Prostate gland (tissue), 2 donors: ENCODE results near the gene KRT77. TPM values are rescaled to one million over a fixed set of nuclear protein-coding genes. Genes with fewer than 3 reads are reported as not detected.

ENCODE experiments used
- DNase-seq: peaks from one replicate; pipeline ENCODE4 v3.0.0-alpha.2; 2019; ENCODE audit warnings: low spot score
- H3K27ac ChIP-seq, 2 donors: fragments of 200-600 bp; sonication (generic); 2 replicates each; pipeline ENCODE4 v1.5.1; 2017 to 2019
- H3K27me3 ChIP-seq: fragments of 200-600 bp; sonication (generic); replicated peaks from 2 replicates; pipeline ENCODE4 v1.5.1; 2019; ENCODE audit not compliant: insufficient read depth
- H3K36me3 ChIP-seq, 2 donors: fragments of 200-600 bp; sonication (generic); 1 replicate in 1 of 2; 2 replicates in 1 of 2; pipeline versions ENCODE4 v1.5.1 to v1.8.1; 2017 to 2019
- H3K4me1 ChIP-seq: fragments of 200-600 bp; sonication (generic); replicated peaks from 2 replicates; pipeline ENCODE4 v1.5.1; 2019
- H3K4me3 ChIP-seq, 2 donors: fragments of 200-600 bp; sonication (generic); 2 replicates each; pipeline ENCODE4 v1.5.1; 2017 to 2019
- H3K9me3 ChIP-seq: fragments of 200-600 bp; sonication (generic); 2 replicates; pipeline ENCODE4 v1.5.1; 2017
- CTCF ChIP-seq, 4 experiments: fragments of 200-600 bp in 2 of 4; fragments of 450-650 bp in 2 of 4; sonication (generic) in 2 of 4; IDR thresholded peaks; 1 replicate in 3 of 4; 2 replicates in 1 of 4; pipeline ENCODE4 v1.5.1; 2016 to 2019; ENCODE audit warnings: antibody characterized with exemption in 4 of 4, mild to moderate bottlenecking in 2 of 4, moderate library complexity in 2 of 4
- POLR2A ChIP-seq: fragments of 450-650 bp; IDR thresholded peaks from one replicate; pipeline ENCODE4 v1.6.1; 2016; ENCODE audit warnings: antibody characterized with exemption, mild to moderate bottlenecking
- POLR2AphosphoS5 ChIP-seq: sonication (generic); formaldehyde crosslinking; IDR thresholded peaks from one replicate; pipeline ENCODE4 v1.6.1; 2017; ENCODE audit warnings: antibody characterized with exemption
- WGBS: methylation state at CpG from one replicate; pipeline ENCODE4 v1.1.5; 2018; 5-methylcytosine and 5-hydroxymethylcytosine counted together
- intact Hi-C: fragments of 100-400 bp; cut with DNase I; formaldehyde crosslinking; loops from one replicate; pipeline ENCODE4 v1.14.2; 2022
- total RNA-seq, 2 donors: library from RNA; depleted of rRNA; stranded (reverse); fragments of >200 nt; gene quantifications; one replicate each; pipeline ENCODE4 v1.1.0, GENCODE V29; 2016

The KRT77 gene
- total RNA-seq, 2 donors from 2014 or later = 0.09 to 0.57 TPM

GRCh38 chr12:52643233-52644077 is 59.9 kb downstream of the KRT77 start:
- Histone ChIP-seq H3K27ac (no peak overlapping the region), H3K4me3 (no peak overlapping the region), H3K27me3 (peaks cover 8% of the 10 kb centered on the region), H3K9me3 (no peaks in the 10 kb centered on the region), H3K36me3 (no peaks in the 10 kb centered on the region), H3K4me1 (no peaks in the 10 kb centered on the region)
- intact Hi-C loops = no loop called here
- no peak for TF ChIP-seq POLR2A
- TF ChIP-seq POLR2AphosphoS5 = no peak
- TF ChIP-seq CTCF (IDR thresholded peaks at IDR 0.05) = no peak
- DNase-seq = no peak
- WGBS = 98% methylated on average over 10 of the region's 10 CpGs

GRCh38 chr12:52641468-52641867 is 61.9 kb downstream of the KRT77 start:
- H3K4me1 ChIP-seq = no peaks in the 10 kb centered on the region
- WGBS = 57% methylated on average over 4 of the region's 4 CpGs
- no peak for DNase-seq

More at GRCh38 chr12:52641468-52641867, 61.9 kb downstream of the KRT77 start:
- Histone ChIP-seq H3K27me3 (peaks cover 8% of the 10 kb centered on the region), H3K4me3 (no peak overlapping the region), H3K36me3 (no peaks in the 10 kb centered on the region), H3K27ac (no peak overlapping the region), H3K9me3 (no peaks in the 10 kb centered on the region)
- intact Hi-C loops = no loop called here
- no peak for TF ChIP-seq CTCF (IDR thresholded peaks at IDR 0.05)
- TF ChIP-seq POLR2A = no peak
- no peak for TF ChIP-seq POLR2AphosphoS5

Other genes starting within 250 kb of the KRT77 start
- not detected for gene KRT6C, start 229.7 kb downstream of the KRT77 start, total RNA-seq
- 10 to 100 TPM in 1 of 2 donors, 1 to 10 TPM in 1; 5.9 to 13.6 TPM for gene KRT6A, start 210.3 kb downstream of the KRT77 start, total RNA-seq
- gene KRT5, start 183.1 kb downstream of the KRT77 start, total RNA-seq = 100 to 1,000 TPM; 160 to 516 TPM
- gene KRT71, start 150.4 kb downstream of the KRT77 start, total RNA-seq = not detected
- gene KRT74, start 129.7 kb downstream of the KRT77 start, total RNA-seq = under 1 TPM; 0.05 to 0.45 TPM
- gene KRT72, start 102.1 kb downstream of the KRT77 start, total RNA-seq = 10 to 100 TPM in 1 of 2 donors, not detected in 1; 22.1 TPM
- gene KRT73, start 85.0 kb downstream of the KRT77 start, total RNA-seq = not detected
- 1 to 10 TPM in 1 of 2 donors, under 1 TPM in 1; 0.41 to 5.1 TPM for gene KRT2, start 51.3 kb downstream of the KRT77 start, total RNA-seq
- gene KRT1, start 23.1 kb downstream of the KRT77 start, total RNA-seq = 10 to 100 TPM in 1 of 2 donors, 1 to 10 TPM in 1; 1.5 to 18.1 TPM
- gene KRT76, start 73.8 kb upstream of the KRT77 start, total RNA-seq = not detected
- not detected for gene KRT3, start 92.6 kb upstream of the KRT77 start, total RNA-seq
- 10 to 100 TPM in 1 of 2 donors, 1 to 10 TPM in 1; 6.4 to 12.7 TPM for gene KRT4, start 110.6 kb upstream of the KRT77 start, total RNA-seq
- gene KRT79, start 130.8 kb upstream of the KRT77 start, total RNA-seq = not detected
- 1 to 10 TPM in 1 of 2 donors, not detected in 1; 1.0 TPM for gene KRT78, start 145.5 kb upstream of the KRT77 start, total RNA-seq
- gene KRT8, start 201.6 kb upstream of the KRT77 start, total RNA-seq = 100 to 1,000 TPM; 182 to 536 TPM
- 100 to 1,000 TPM; 211 to 737 TPM for gene KRT18, start 245.6 kb upstream of the KRT77 start, total RNA-seq